NCI-H526 (cell line): Measurements from ENCODE around the gene COMMD1.

Source experiments
- DNase-seq, 2 experiments: peaks; one replicate each; lab custom pipeline; 2025; lab: John Stamatoyannopoulos, UW

COMMD1 gene

DNA sequence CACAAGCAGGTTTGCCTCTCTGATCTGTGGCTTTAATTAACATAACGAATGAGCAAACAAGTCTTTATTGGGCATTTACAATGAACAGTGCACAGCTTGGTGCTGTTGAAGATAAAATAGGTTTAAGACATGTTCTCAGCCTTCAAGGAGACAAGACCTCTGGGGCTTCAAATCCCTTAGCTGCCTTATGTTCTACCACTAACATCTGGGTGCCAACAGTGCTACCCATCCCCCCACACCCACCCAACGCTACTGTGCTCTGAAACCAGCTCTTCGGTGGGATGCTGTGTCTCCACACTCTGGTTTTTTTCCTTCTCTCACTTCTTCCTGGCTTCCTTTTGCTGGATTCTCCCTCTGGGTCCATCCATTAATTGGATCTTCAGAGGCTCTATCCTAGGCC lies 276.4 kb downstream of the COMMD1 start:
- peak in 1 of 2 experiments; percentile 51 for DNase-seq

- DNase-seq = no peak
These were observed 279.2 kb downstream of the COMMD1 start for GRCh38 chr2:62184512-62185230.
